NT2/D1 (cell line): Measurements from ENCODE around the gene NLRP1.

Experiments used
- DNase-seq: peaks from one replicate; pipeline ENCODE4 v3.0.0-alpha.2; 2011; ENCODE audit warnings: low read depth, low spot score
- H3K27me3 ChIP-seq: 2 replicates; pipeline ENCODE4 v1.6.0; 2011; ENCODE audit warnings: mild to moderate bottlenecking; ENCODE audit not compliant: insufficient read length, insufficient read depth
- H3K36me3 ChIP-seq: 2 replicates; pipeline ENCODE4 v1.6.1; 2011; ENCODE audit warnings: mild to moderate bottlenecking, low read length, mixed read lengths; ENCODE audit not compliant: insufficient read depth, insufficient read length
- H3K4me1 ChIP-seq: 2 replicates; pipeline ENCODE4 v1.5.1; 2011; ENCODE audit not compliant: insufficient read depth, insufficient read length
- H3K4me3 ChIP-seq: 2 replicates; pipeline ENCODE4 v1.5.1; 2011; ENCODE audit warnings: low read depth; ENCODE audit not compliant: insufficient read length
- H3K9ac ChIP-seq: 2 replicates; pipeline ENCODE4 v1.6.0; 2011; ENCODE audit warnings: low read depth; ENCODE audit not compliant: insufficient read length
- H3K9me3 ChIP-seq: 2 replicates; pipeline ENCODE4 v1.5.1; 2011; ENCODE audit warnings: mild to moderate bottlenecking, low read length; ENCODE audit not compliant: insufficient read depth
- SUZ12 ChIP-seq: IDR thresholded peaks from 2 replicates; pipeline ENCODE4 v1.6.1; 2011; ENCODE audit not compliant: insufficient read length, insufficient read depth; ENCODE audit errors: extremely low read depth
- YY1 ChIP-seq: IDR thresholded peaks from 2 replicates; pipeline ENCODE4 v1.6.1; 2011; ENCODE audit not compliant: insufficient read length, insufficient read depth
- ZNF274 ChIP-seq: IDR thresholded peaks from 2 replicates; pipeline ENCODE4 v1.6.1; 2011; ENCODE audit warnings: mild to moderate bottlenecking, low read depth, low read length

NLRP1 gene

GRCh38 chr17:5523249-5523648 is 61.1 kb downstream of the NLRP1 start:
- Histone ChIP-seq H3K4me3 (no peak overlapping the region), H3K9ac (no peak overlapping the region), H3K36me3 (no peaks in the 10 kb centered on the region), H3K27me3 (no peaks in the 10 kb centered on the region), H3K4me1 (peaks cover 11% of the 10 kb centered on the region), H3K9me3 (no peaks in the 10 kb centered on the region)
- TF ChIP-seq SUZ12: no peak
- TF ChIP-seq YY1: no peak
- TF ChIP-seq ZNF274: no peak
- DNase-seq: no peak

GRCh38 chr17:5522476-5522875 is 61.8 kb downstream of the NLRP1 start:
- peaks cover 8% of the 10 kb centered on the region for H3K4me1 ChIP-seq
- TF ChIP-seq YY1: no peak
- TF ChIP-seq SUZ12: no peak
- H3K9ac ChIP-seq: no peak overlapping the region
- H3K9me3 ChIP-seq: no peaks in the 10 kb centered on the region
- no peaks in the 10 kb centered on the region for H3K27me3 ChIP-seq
- H3K36me3 ChIP-seq: no peaks in the 10 kb centered on the region
- DNase-seq: no peak
- no peak overlapping the region for H3K4me3 ChIP-seq

GRCh38 chr17:5516060-5516792 is 68.1 kb downstream of the NLRP1 start:
- H3K4me3 ChIP-seq: no peak overlapping the region
- no peak for DNase-seq
- H3K4me1 ChIP-seq: peaks cover 3% of the 10 kb centered on the region
- TF ChIP-seq SUZ12: no peak
- no peak for TF ChIP-seq YY1
- no peak for TF ChIP-seq ZNF274
- H3K9ac ChIP-seq: no peak overlapping the region
- H3K9me3 ChIP-seq: no peaks in the 10 kb centered on the region
- no peaks in the 10 kb centered on the region for H3K36me3 ChIP-seq
- no peaks in the 10 kb centered on the region for H3K27me3 ChIP-seq

DNA sequence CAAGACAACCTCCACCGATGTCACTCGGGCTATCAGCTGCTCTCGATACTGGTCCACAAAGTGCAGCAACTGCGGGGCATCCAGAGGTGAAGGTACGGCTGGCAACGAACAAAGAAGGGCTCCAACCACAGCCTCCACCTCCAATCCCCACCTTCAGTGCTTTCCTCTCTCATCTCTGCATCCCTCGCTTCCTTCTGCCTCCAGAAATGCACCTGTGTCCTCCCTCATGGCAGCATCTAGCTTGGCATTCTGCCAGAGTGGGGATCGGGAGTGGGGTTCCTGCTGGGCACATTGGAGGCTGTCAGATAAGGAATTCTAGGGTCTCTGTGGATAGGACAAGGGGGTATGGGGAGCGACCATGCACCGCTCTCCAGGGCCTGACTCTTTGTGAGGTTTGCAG is 69.3 kb downstream of the NLRP1 start:
- TF ChIP-seq SUZ12 (no peak), ZNF274 (no peak), YY1 (no peak)
- no peak for DNase-seq
- no peaks in the 10 kb centered on the region for H3K27me3 ChIP-seq
- H3K36me3 ChIP-seq: no peaks in the 10 kb centered on the region
- H3K4me3 ChIP-seq: no peak overlapping the region
- no peaks in the 10 kb centered on the region for H3K4me1 ChIP-seq
- no peaks in the 10 kb centered on the region for H3K9me3 ChIP-seq
- H3K9ac ChIP-seq: no peak overlapping the region

- H3K36me3 ChIP-seq: no peaks in the 10 kb centered on the region
These were observed 70.7 kb downstream of the NLRP1 start for GRCh38 chr17:5513628-5514027.

DNA sequence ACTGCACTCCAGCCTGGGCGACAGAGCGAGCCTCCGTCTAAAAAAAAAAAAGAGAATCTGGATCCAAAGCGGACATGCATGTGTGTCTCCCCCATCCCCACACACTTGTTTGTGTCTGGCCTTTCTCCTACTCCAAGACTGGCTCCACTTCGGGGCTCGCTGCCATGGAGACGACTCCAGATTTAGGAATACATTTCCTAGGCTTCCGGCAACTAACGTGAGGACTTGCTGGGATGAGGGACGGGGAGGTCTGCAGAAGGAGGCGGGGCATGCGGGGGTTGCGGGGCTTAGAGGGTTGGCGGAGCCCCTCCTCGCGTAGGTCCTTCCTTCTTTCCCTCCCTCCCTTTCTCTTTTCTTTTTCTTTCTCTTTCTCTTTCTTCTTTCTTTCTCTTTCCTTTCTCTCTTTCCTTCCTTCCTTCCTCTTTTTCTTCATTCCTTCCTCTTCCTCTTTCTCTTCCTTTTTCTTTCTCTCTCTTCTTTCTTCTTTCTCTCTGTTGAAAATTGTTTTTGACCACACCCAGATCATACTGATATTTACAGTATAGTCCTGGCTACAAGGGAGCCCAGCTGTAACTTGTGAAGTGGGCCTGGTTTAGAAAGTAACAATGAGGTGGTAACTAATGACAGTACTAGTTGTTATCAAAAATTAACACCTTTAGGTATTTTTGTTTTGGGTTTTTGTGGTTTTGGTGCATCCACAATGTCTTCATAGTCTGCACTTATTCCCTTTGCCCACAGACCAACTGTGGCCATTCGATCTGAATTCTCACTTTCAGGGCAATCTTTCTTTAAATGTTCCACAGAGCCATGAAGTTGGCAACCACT is 72.7 kb downstream of the NLRP1 start:
- Histone ChIP-seq H3K9ac (no peak overlapping the region), H3K4me3 (no peak overlapping the region), H3K4me1 (no peaks in the 10 kb centered on the region), H3K9me3 (no peaks in the 10 kb centered on the region), H3K36me3 (no peaks in the 10 kb centered on the region), H3K27me3 (no peaks in the 10 kb centered on the region)
- no peak for TF ChIP-seq ZNF274
- no peak for TF ChIP-seq YY1
- TF ChIP-seq SUZ12: no peak
- DNase-seq: no peak

More at GRCh38 chr17:5513628-5514027, 70.7 kb downstream of the NLRP1 start:
- H3K9me3 ChIP-seq: no peaks in the 10 kb centered on the region
- H3K4me1 ChIP-seq: no peaks in the 10 kb centered on the region
- no peak for DNase-seq
- H3K27me3 ChIP-seq: no peaks in the 10 kb centered on the region
- no peak overlapping the region for H3K9ac ChIP-seq
- no peak overlapping the region for H3K4me3 ChIP-seq
- TF ChIP-seq ZNF274 (no peak), YY1 (no peak), SUZ12 (no peak)

DNA sequence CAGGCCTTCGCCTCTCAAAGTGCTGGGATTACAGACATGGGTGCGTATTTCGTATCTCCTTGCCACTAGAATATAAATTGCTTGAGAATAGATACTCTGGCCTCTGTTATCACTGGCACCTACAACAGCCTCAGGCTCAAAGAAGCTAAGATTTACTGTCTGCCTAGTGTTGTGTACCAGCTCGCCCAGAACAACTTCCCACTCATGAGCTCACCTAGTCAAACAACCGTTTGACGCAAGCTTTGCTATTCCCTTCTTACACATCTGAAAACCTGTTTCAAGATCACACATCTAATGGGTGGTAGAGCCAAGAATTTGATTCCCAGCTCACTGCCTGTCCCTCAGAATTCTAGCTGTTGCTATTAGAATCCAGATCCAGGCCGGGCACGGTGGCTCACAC is 73.5 kb downstream of the NLRP1 start:
- Histone ChIP-seq H3K27me3 (no peaks in the 10 kb centered on the region), H3K4me1 (no peaks in the 10 kb centered on the region), H3K4me3 (no peak overlapping the region), H3K9ac (no peak overlapping the region), H3K9me3 (no peaks in the 10 kb centered on the region), H3K36me3 (no peaks in the 10 kb centered on the region)
- no peak for DNase-seq
- TF ChIP-seq SUZ12 (no peak), ZNF274 (no peak), YY1 (no peak)
